ENCODE results near the gene DAPK2.
"Not testable (repeated sequence)": the region's sequence is repeated elsewhere in the genome, so short reads cannot be mapped to it uniquely, and the experiment has no call there.

The DAPK2 gene

GRCh38 chr15:64060716-64061115, 14.4 kb upstream of the DAPK2 start:
- H3K4me3 ChIP-seq (ENCODE audit: low read depth, low read length) = no peak overlapping the region
- TF ChIP-seq MYC (IDR thresholded peaks at IDR 0.05; ENCODE audit: low read depth, low read length) = no peak
- no peak for TF ChIP-seq MAX (IDR thresholded peaks at IDR 0.05; ENCODE audit: low read depth, low read length)
- no peak for TF ChIP-seq POLR2A (IDR thresholded peaks at IDR 0.05; ENCODE audit: extremely low read depth, insufficient read length)
- TF ChIP-seq CTCF (IDR thresholded peaks at IDR 0.05; ENCODE audit: low read depth, low read length) = no peak
- DNase-seq (ENCODE audit: low read depth) = no peak

GRCh38 chr15:64059104-64059503, 12.8 kb upstream of the DAPK2 start:
- peak; percentile 33 for DNase-seq (ENCODE audit: low read depth)
- H3K4me3 ChIP-seq (ENCODE audit: low read depth, low read length) = not testable (repeated sequence)

GRCh38 chr15:64058279-64058678, 12.0 kb upstream of the DAPK2 start:
- no peak for TF ChIP-seq CTCF (IDR thresholded peaks at IDR 0.05; ENCODE audit: low read depth, low read length)
- no peak for TF ChIP-seq POLR2A (IDR thresholded peaks at IDR 0.05; ENCODE audit: extremely low read depth, insufficient read length)
- no peak for TF ChIP-seq MAX (IDR thresholded peaks at IDR 0.05; ENCODE audit: low read depth, low read length)
- no peak for TF ChIP-seq MYC (IDR thresholded peaks at IDR 0.05; ENCODE audit: low read depth, low read length)
- no peak overlapping the region for H3K4me3 ChIP-seq (ENCODE audit: low read depth, low read length)
- no peak for DNase-seq (ENCODE audit: low read depth)

- H3K4me3 ChIP-seq (ENCODE audit: low read depth, low read length) = not testable (repeated sequence)
Measured at GRCh38 chr15:64053674-64054073, 7.4 kb upstream of the DAPK2 start.

GRCh38 chr15:64052925-64053491, 6.7 kb upstream of the DAPK2 start:
- TF ChIP-seq MAX (IDR thresholded peaks at IDR 0.05; ENCODE audit: low read depth, low read length) (no peak), CTCF (IDR thresholded peaks at IDR 0.05; ENCODE audit: low read depth, low read length) (no peak), POLR2A (IDR thresholded peaks at IDR 0.05; ENCODE audit: extremely low read depth, insufficient read length) (no peak), MYC (IDR thresholded peaks at IDR 0.05; ENCODE audit: low read depth, low read length) (no peak)
- DNase-seq (ENCODE audit: low read depth) = no peak
- H3K4me3 ChIP-seq (ENCODE audit: low read depth, low read length) = no peak overlapping the region

More at GRCh38 chr15:64053674-64054073, 7.4 kb upstream of the DAPK2 start:
- DNase-seq (ENCODE audit: low read depth) = not testable (repeated sequence)

- TF ChIP-seq POLR2A (IDR thresholded peaks at IDR 0.05; ENCODE audit: extremely low read depth, insufficient read length) (no peak), MYC (IDR thresholded peaks at IDR 0.05; ENCODE audit: low read depth, low read length) (no peak), MAX (IDR thresholded peaks at IDR 0.05; ENCODE audit: low read depth, low read length) (no peak), CTCF (IDR thresholded peaks at IDR 0.05; ENCODE audit: low read depth, low read length) (no peak)
- no peak for DNase-seq (ENCODE audit: low read depth)
- no peak overlapping the region for H3K4me3 ChIP-seq (ENCODE audit: low read depth, low read length)
Measured at GRCh38 chr15:64051407-64052259, 5.3 kb upstream of the DAPK2 start.

- DNase-seq (ENCODE audit: low read depth) = no peak
- no peak overlapping the region for H3K4me3 ChIP-seq (ENCODE audit: low read depth, low read length)
- TF ChIP-seq MYC (IDR thresholded peaks at IDR 0.05; ENCODE audit: low read depth, low read length) (no peak), MAX (IDR thresholded peaks at IDR 0.05; ENCODE audit: low read depth, low read length) (no peak), POLR2A (IDR thresholded peaks at IDR 0.05; ENCODE audit: extremely low read depth, insufficient read length) (no peak), CTCF (IDR thresholded peaks at IDR 0.05; ENCODE audit: low read depth, low read length) (no peak)
Measured at GRCh38 chr15:64051093-64051402, 4.8 kb upstream of the DAPK2 start.
